ENCODE data around the gene ME3. TPM values are rescaled to one million over a fixed set of nuclear protein-coding genes. Genes with fewer than 3 reads are reported as not detected.

The ME3 gene
- total RNA-seq, 2 experiments from 2014 or later = not detected

GRCh38 chr11:86482692-86483091, 189.7 kb downstream of the ME3 start:
- TF ChIP-seq CTCF (conservative IDR thresholded peaks at IDR 0.05; ENCODE audit: low read length) = no peak
- TF ChIP-seq EZH2phosphoT487 (IDR thresholded peaks at IDR 0.05; ENCODE audit: borderline replicate concordance, low read depth, low read length) = no peak
- CTCF ChIA-PET (ENCODE audit: unreplicated experiment) = no interaction called here
- no TSS peak for BruUV-seq (replicated peaks)

GRCh38 chr11:86481399-86481798, 191.0 kb downstream of the ME3 start:
- no peak overlapping the region for H3K4me2 ChIP-seq (ENCODE audit: low read length)
- no peaks in the 10 kb centered on the region for H3K9me2 ChIP-seq (ENCODE audit: insufficient read depth, low read length)
- no peak overlapping the region for H3K27ac ChIP-seq (ENCODE audit: low read depth, low read length, poor library complexity, severe bottlenecking)
- no peaks in the 10 kb centered on the region for H4K20me1 ChIP-seq (ENCODE audit: insufficient read depth, low read length)
- TF ChIP-seq EZH2phosphoT487 (IDR thresholded peaks at IDR 0.05; ENCODE audit: borderline replicate concordance, low read depth, low read length) (no peak), CTCF (conservative IDR thresholded peaks at IDR 0.05; ENCODE audit: low read length) (no peak)
- ChIA-PET CTCF (ENCODE audit: unreplicated experiment) (no interaction called here), POLR2A (interaction anchor here (0.6 kb wide), 2 partner anchors 150 to 340 kb away, joined by 3 to 4 read pairs; no protein-coding TSS in a partner anchor)
- H3K4me3 ChIP-seq (ENCODE audit: low read depth, low read length, poor library complexity, severe bottlenecking) = no peak overlapping the region
- H3K79me2 ChIP-seq (ENCODE audit: insufficient read depth, low read depth, low read length) = no peaks in the 10 kb centered on the region
- no peaks in the 10 kb centered on the region for H3K36me3 ChIP-seq (ENCODE audit: insufficient read depth, low read length)
- intact Hi-C loops (cut with micrococcal nuclease; ENCODE audit: unreplicated experiment) = no loop called here
- H3K4me1 ChIP-seq (ENCODE audit: insufficient read depth, low read length, poor library complexity, severe bottlenecking) = no peaks in the 10 kb centered on the region
- H3K9me3 ChIP-seq (ENCODE audit: low read length) = no peaks in the 10 kb centered on the region
- no TSS peak for BruUV-seq (replicated peaks)
- no peak for DNase-seq (ENCODE audit: low spot score)
- H2AFZ ChIP-seq (ENCODE audit: low read length) = no peak overlapping the region

More at GRCh38 chr11:86482692-86483091, 189.7 kb downstream of the ME3 start:
- intact Hi-C loops (cut with micrococcal nuclease; ENCODE audit: unreplicated experiment) = no loop called here
- Histone ChIP-seq H2AFZ (ENCODE audit: low read length) (no peak overlapping the region), H3K4me2 (ENCODE audit: low read length) (no peak overlapping the region), H3K9me2 (ENCODE audit: insufficient read depth, low read length) (no peaks in the 10 kb centered on the region), H3K27ac (ENCODE audit: low read depth, low read length, poor library complexity, severe bottlenecking) (no peak overlapping the region), H3K9me3 (ENCODE audit: low read length) (no peaks in the 10 kb centered on the region), H4K20me1 (ENCODE audit: insufficient read depth, low read length) (no peaks in the 10 kb centered on the region), H3K79me2 (ENCODE audit: insufficient read depth, low read depth, low read length) (no peaks in the 10 kb centered on the region), H3K36me3 (ENCODE audit: insufficient read depth, low read length) (no peaks in the 10 kb centered on the region), H3K4me3 (ENCODE audit: low read depth, low read length, poor library complexity, severe bottlenecking) (no peak overlapping the region), H3K4me1 (ENCODE audit: insufficient read depth, low read length, poor library complexity, severe bottlenecking) (no peaks in the 10 kb centered on the region)
- no peak for DNase-seq (ENCODE audit: low spot score)
- POLR2A ChIA-PET = interaction anchor here (1.6 kb wide), 1 partner anchor 9 kb away, joined by 3 read pairs; no protein-coding TSS in a partner anchor

DNA sequence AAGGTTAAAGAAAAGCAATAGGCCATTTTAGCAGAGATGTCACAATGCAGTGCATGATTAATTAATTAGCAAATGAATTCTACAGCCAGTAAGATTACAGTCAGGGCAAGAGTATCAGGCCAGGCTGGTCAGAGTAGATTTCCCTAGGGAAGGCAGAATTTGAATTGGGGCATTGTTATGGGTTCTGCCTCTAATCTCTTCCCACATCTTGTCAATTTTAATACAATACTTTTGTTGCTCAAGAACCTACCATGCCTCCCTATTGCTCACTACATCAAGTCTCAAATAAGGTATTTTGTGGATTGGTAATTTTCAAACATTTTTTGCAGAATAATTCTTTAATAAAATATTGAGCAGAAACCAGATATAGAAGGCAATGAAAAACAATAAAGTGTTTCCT, 194.1 kb downstream of the ME3 start:
- no peak overlapping the region for H3K4me2 ChIP-seq (ENCODE audit: low read length)
- BruUV-seq (replicated peaks) = no TSS peak

More for the DNA sequence above, 194.1 kb downstream of the ME3 start:
- TF ChIP-seq EZH2phosphoT487 (IDR thresholded peaks at IDR 0.05; ENCODE audit: borderline replicate concordance, low read depth, low read length) = no peak
- no peak for TF ChIP-seq CTCF (conservative IDR thresholded peaks at IDR 0.05; ENCODE audit: low read length)
- Histone ChIP-seq H3K9me3 (ENCODE audit: low read length) (no peaks in the 10 kb centered on the region), H3K4me3 (ENCODE audit: low read depth, low read length, poor library complexity, severe bottlenecking) (no peak overlapping the region), H3K4me1 (ENCODE audit: insufficient read depth, low read length, poor library complexity, severe bottlenecking) (no peaks in the 10 kb centered on the region), H3K79me2 (ENCODE audit: insufficient read depth, low read depth, low read length) (no peaks in the 10 kb centered on the region), H3K9me2 (ENCODE audit: insufficient read depth, low read length) (no peaks in the 10 kb centered on the region), H4K20me1 (ENCODE audit: insufficient read depth, low read length) (no peaks in the 10 kb centered on the region), H2AFZ (ENCODE audit: low read length) (no peak overlapping the region), H3K36me3 (ENCODE audit: insufficient read depth, low read length) (no peaks in the 10 kb centered on the region), H3K27ac (ENCODE audit: low read depth, low read length, poor library complexity, severe bottlenecking) (no peak overlapping the region)
- ChIA-PET CTCF (ENCODE audit: unreplicated experiment) (no interaction called here), POLR2A (interaction anchor here (0.6 kb wide), 1 partner anchor 479 kb away, joined by 3 read pairs; no protein-coding TSS in a partner anchor)
- DNase-seq (ENCODE audit: low spot score) = no peak
- intact Hi-C loops (cut with micrococcal nuclease; ENCODE audit: unreplicated experiment) = no loop called here
